C4-2B (cell line): ENCODE data around the gene CCDC186.

Experiments
- ZFX ChIP-seq: fragments of 450-650 bp; IDR thresholded peaks from 2 replicates; pipeline ENCODE4 v1.6.1; 2017
- TF ChIP-seq, protein P1 (sequence below): fragments of 450-650 bp; conservative IDR thresholded peaks from 2 replicates; pipeline ENCODE4 v1.5.1; 2017; ENCODE audit warnings: mild to moderate bottlenecking

DNA sequence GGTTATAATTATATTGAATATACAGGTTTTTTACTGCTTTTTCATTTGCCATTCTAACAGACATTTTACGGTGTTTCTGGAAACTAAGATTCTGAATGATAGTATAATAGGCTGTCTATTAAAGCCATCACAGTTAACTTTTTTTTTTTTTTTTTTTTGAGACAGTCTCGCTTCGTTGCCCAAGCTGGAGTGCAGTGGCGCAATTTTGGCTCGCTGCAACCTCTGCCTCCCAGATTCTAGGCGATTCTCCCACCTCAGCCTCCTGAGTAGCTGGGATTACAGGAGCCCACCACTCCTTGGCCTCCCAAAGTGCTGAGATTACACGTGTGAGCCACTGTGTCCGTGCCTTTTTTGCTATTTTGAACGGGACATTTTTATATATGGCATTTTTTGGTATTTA lies 9.6 kb upstream of the CCDC186 start:
- TF ChIP-seq, protein P1, sequence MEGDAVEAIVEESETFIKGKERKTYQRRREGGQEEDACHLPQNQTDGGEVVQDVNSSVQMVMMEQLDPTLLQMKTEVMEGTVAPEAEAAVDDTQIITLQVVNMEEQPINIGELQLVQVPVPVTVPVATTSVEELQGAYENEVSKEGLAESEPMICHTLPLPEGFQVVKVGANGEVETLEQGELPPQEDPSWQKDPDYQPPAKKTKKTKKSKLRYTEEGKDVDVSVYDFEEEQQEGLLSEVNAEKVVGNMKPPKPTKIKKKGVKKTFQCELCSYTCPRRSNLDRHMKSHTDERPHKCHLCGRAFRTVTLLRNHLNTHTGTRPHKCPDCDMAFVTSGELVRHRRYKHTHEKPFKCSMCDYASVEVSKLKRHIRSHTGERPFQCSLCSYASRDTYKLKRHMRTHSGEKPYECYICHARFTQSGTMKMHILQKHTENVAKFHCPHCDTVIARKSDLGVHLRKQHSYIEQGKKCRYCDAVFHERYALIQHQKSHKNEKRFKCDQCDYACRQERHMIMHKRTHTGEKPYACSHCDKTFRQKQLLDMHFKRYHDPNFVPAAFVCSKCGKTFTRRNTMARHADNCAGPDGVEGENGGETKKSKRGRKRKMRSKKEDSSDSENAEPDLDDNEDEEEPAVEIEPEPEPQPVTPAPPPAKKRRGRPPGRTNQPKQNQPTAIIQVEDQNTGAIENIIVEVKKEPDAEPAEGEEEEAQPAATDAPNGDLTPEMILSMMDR = no peak
- no peak for TF ChIP-seq ZFX
